GM21717 (cell line): ENCODE measurements around the gene TDP1.
"Not testable (repeated sequence)": the region's sequence is repeated elsewhere in the genome, so short reads cannot be mapped to it uniquely, and the experiment has no call there.

Experiments
- ATAC-seq: cut with Tn5 transposase; IDR thresholded peaks from one replicate; pipeline ENCODE4 v1.9.1; 2021; ENCODE audit warnings: mild to moderate bottlenecking, moderate library complexity; ENCODE audit not compliant: unreplicated experiment

The TDP1 gene

GRCh38 chr14:90089486-90089885 lies 133.8 kb downstream of the TDP1 start:
- ATAC-seq, result not testable (repeated sequence)

GRCh38 chr14:90091393-90091792 lies 135.7 kb downstream of the TDP1 start:
- no peak for ATAC-seq

GRCh38 chr14:90093942-90094595 lies 138.3 kb downstream of the TDP1 start:
- no peak for ATAC-seq
